ENCODE data around the gene SLIT3. TPM values are rescaled to one million over a fixed set of nuclear protein-coding genes. Genes with fewer than 3 reads are reported as not detected.
A peak's percentile ranks its signal among the peaks of the same experiment; 100 is the strongest.
"Not testable (repeated sequence)": the region's sequence is repeated elsewhere in the genome, so short reads cannot be mapped to it uniquely, and the experiment has no call there.

Gene SLIT3
- total RNA-seq, 1 donor from 2014 or later: not detected

DNA sequence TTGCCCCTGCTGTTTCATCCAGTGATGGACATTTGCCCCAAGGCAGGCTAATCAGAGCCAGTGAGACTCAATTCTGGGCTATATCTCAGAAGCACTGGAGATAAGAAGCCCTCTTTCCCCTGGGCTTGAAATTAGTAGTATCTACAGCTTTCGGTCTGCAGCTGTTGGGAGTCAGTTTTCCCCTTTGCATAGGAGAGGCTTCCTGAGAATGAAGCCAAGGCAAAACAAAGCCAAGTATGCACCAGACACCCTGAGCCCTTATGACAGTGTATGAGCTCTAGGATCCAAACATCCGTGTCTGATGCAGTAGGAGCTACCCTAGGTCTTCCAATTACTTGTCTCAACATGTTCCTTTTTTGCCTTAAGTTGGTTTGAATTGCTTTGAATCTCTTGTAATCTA is 642.5 kb downstream of the SLIT3 start:
- no peak for DNase-seq (ENCODE audit: low read depth in 2 of 2)

DNA sequence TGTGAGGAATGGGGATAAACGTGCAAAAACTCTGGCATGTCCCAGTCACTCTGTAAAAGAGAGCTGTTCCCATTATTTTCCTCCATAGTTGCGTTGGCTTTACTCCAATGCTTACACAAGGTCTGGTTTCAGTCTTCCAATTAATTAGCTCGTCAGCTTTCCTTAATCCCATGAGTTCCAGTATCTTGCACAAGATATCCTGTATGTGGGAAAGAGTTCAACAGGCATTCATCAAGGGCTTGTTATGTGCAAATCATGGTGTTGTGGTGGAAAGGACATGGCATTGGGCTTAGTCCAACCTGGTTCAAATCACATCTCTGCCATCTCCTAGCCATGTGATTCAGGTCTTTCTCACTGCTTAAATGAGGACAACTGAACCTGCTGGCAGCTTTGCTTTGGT is 644.3 kb downstream of the SLIT3 start:
- no peak for DNase-seq (ENCODE audit: low read depth in 2 of 2)

DNA sequence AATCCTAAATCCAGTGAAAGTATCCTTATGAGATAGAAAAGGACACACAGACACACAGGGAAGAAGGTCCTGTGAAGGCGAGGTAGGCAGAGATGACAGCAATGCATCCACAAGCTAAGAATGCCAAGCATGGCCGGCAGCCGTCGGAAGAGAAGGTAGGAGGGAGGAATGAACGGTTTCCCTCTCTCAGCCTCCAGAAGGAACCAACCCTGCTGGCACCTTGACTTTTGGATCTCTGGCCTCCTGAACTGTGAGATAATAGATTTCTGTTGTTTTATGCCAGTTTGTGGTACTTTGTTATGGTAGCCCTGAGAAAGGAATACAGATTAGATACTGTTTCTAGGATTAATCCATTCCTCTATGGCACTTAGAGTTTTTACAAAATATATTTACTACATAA is 645.6 kb downstream of the SLIT3 start:
- DNase-seq (ENCODE audit: low read depth in 2 of 2): no peak

DNA sequence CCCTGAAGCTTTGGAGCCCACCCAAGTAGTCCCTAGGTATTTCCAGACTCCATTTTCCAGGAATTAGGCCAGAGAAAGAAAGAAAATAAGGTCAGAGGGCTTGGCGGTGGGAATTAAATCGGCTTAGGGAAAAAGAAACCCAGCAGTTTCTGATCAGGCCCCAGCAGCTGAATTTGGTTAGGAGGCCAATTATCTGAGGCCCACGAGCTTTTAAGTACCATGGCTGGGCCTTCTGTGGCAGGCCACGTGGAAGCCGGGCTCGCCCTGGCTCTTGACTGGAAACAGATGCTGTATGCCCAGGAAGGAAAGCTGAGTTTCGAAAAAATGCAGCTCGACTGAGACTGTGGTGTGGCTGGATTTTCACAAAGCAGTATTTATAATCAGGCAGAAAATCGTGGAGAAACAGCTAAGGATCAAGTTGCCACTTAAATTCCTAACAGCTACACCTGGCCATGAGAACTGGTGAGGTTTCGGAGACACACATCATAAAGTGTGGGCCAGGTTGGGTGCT is 646.7 kb downstream of the SLIT3 start:
- DNase-seq (ENCODE audit: low read depth in 2 of 2): peak in 1 of 2 donors; percentile 6

DNA sequence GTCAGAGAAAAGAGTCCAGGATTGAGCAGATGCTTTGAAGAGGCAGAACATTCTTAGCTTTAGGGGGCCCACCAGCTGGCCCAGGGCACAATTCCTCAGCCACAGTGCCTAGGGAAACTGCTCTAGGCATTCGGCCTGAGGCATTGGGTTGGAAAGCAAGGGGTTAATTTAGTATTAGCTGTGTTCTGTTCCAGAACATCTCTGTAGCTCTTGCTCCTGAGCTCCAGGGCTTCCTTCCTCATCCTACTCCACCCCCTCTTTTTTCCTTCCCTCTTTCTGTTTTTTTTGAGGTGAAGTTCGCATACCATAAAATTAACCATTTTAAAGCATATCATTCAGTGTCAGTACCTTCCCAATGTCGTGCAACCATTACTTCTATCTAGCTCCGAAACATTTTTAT is 647.3 kb downstream of the SLIT3 start:
- no peak for DNase-seq (ENCODE audit: low read depth in 2 of 2)

DNA sequence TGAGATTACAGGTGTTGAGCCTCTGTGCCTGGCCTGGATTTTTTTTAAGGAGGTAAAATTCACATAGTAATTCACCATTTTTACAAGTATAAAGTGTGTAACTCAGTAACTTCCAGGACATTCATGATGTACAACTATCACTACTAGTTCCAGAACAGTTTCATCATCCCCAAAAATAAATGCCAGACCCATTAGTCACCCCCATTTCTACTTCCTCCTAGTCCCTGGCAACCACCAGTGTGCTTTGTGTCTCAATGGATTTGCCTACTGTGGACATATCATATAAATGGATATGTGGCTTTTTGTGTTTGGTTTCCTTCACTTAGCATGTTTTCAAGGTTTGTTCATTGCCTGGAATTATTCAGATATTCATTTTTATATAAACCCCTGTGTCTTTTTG is 649.3 kb downstream of the SLIT3 start:
- DNase-seq (ENCODE audit: low read depth in 2 of 2): peak; percentile 4 to 14

DNA sequence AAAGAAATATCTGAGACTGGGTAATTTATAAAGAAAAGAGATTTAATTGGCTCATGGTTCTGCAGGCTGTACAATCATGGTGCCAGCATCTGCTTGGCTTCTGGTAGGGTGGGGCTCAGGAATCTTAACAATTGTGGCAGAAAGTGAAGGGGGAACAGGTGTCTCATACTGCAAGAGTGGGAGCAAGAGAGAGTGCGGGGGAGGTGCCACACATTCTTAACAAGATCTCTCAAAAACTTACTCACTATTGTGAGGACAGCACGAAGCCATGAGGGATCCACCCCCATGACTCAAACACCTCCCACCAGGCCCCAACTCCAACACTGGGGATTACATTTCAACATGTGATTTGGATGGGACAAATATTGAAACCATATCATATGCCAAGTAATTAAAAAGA is 651.6 kb downstream of the SLIT3 start:
- DNase-seq (ENCODE audit: low read depth in 2 of 2): no peak

DNA sequence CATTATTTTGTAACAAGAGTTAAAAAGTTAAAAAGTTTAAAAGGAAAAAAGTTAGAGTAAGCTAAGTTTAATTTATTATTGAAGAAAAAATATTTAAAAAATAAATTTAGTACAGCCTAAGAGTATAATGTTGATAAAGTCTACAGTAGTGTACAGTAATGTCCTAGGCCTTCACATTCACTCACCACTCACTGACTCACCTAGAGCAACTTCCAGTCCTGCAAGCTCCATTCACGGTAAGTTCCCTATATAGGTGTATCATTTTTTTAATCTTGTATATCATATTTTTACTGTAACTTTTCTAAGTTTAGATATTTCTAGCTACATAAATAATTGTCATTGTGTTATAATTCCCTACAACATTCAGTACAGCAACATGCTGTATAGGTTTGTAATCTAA is 652.4 kb downstream of the SLIT3 start:
- DNase-seq (ENCODE audit: low read depth in 2 of 2): no peak

DNA sequence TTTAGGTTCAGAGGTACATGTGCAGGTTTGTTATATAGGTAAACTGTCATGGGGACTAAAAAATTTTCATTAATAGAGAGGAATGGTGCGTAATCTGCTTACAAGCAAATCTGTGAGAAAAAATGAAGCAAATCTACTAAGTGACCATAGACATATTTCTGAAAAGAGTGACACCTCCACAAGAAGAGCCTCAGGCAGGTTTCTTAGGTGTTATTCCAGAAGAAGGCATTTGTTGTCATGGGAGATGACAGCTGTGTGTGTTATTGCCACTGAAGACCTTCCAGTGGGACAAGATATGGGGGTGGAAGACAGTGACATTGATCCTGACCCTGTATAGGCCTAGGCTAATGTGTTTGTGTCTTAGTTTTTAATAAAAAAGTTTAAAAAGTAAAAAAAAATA is 652.9 kb downstream of the SLIT3 start:
- no peak for DNase-seq (ENCODE audit: low read depth in 2 of 2)

DNA sequence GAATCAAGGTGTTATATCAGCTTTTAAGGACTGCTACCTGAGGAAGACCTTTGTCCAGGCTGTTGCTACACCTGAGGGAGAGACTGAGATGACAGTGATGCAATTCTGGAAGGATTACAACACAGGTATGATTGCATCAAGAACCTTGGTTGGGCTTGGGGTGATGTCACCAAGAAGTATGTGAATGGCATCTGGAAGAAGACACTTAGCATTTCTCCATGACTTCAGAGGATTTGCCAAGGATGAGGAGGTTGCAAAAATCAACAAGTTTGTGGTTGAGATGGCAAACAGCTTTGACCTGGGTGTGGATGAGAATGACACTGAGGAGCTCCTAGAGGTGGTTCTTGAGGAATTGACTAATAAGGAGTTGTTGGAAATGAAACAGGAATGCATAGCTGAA is 653.9 kb downstream of the SLIT3 start:
- DNase-seq (ENCODE audit: low read depth in 2 of 2): no peak

DNA sequence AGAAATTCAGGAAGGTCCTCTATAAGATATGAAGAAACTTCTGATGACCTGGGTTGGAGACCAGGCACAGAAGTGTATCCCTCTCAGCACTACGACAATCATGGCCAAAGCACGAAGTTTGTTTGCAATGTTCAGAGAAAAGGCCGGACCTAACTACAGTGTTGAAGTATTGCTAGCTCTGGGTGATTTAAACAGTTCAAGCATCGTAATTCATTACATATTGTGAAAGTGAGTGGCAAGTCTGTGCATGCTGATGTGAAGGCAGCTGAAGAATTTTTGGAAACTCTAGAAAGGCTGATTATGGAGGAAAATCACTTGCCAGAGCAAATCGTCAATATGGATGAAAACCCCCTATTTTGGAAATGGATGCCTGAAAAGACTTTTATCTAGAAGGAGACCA is 654.6 kb downstream of the SLIT3 start:
- no peak for DNase-seq (ENCODE audit: low read depth in 2 of 2)

DNA sequence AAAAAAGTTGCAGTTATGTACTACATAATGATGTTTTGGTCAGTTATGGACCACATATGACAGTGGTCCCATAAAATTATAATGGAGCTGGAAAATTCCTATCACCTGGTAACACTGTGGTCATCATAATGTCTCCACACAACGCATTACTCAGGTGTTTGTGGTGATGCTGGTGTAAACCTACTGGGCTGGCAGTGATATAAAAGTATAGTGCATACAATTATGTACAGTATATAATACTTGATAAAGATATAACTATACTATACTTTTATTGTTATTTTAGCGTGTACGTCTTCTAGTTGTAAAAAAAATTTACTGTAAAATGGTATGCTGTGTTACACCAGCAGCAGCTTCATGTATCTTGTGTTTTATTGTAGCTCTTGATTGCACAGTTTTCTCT is 655.7 kb downstream of the SLIT3 start:
- no peak for DNase-seq (ENCODE audit: low read depth in 2 of 2)

DNA sequence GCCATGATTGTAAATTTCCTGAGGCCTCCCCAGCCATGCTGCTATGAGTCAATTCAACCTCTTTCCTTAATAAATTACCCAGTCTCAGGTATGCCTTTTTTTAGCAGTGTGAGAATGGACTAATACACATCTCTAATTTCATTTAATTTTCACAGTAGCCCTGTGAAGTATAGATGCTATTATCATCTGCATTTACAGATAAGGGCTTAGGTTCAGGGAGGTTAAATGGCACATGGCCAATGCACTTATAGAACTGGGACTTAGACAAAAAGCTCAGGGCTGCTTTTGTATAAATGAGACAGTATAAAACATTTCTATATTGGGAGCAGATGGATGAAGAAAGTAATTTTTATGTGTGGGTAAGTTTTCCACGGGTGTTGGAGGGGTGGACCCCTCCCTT is 658.9 kb downstream of the SLIT3 start:
- peak; percentile 9 to 22 for DNase-seq (ENCODE audit: low read depth in 2 of 2)

DNA sequence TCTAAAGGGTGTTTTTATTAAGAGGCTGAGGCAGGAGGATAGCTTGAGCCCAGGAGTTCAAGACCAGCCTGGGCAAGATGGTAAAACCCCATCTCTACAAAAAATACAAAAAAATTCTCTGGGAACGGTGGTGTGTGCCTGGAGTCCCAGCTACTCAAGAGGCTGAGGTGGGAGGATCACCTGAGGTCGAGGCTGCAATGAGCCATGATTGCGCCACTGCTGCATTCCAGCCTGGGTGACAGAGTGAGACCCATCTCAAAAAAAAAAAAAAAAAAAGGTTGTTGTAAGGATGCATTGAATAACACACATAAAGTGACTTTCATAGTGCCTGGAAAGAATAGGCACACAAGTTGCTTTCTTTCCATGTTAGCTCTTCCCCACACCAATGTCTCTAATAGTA is 662.1 kb downstream of the SLIT3 start:
- not testable (repeated sequence) for DNase-seq (ENCODE audit: low read depth in 2 of 2)

DNA sequence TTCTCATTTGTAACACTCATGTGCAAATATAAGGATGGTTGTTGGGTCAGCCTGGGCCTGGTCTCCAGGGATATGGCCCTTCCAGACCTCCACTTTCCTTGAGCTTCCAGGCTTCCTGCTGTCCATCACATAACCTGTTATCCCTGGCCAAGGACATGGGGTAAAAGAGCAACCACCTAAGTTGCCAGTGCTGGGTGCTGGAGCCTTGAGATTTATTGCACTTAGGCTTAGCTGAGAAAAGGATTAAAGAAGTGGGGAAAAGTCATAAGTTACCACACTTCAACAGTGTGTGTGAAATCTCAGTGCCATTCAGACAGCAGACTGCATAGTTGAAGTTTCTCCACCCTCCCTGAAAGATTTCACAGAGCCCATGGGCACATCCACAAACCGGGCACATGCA is 663.1 kb downstream of the SLIT3 start:
- no peak for DNase-seq (ENCODE audit: low read depth in 2 of 2)

DNA sequence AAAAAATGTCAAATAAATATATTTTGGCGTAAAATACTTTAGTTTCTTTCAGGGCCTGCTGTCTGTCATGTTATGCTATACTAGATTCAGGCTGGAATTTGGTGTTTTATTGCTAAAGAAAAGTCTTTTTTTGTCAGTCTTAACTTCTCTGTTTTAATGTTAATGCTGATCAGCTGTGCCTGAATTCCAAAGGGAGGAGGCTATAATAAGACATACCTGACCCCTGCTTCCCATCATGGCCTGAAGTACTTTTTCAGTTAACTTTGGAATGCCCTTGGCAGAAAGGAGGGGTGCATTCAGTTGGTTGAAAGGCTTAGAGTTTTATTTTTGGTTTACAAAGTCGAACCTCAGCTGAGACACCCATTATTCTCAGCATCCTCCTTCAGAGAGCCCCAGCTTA is 663.7 kb downstream of the SLIT3 start:
- DNase-seq (ENCODE audit: low read depth in 2 of 2): no peak

DNA sequence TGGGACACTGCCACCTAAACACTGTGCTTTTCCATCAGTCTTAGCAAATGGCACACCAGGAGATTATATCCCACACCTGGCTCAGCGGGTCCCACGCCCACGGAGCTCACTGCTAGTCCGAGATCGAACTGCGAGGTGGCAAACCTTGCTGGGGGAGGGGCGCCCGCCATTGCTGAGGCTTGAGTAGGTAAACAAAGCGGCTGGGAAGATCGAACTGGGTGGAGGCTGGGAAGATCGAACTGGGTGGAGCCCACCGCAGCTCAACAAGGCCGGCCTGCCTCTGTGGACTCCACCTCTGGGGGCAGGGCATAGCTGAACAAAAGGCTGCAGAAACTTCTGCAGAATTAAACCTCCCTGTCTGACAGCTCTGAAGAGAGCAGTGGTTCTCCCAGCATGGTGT is 670.0 kb downstream of the SLIT3 start:
- not testable (repeated sequence) for DNase-seq (ENCODE audit: low read depth in 2 of 2)

DNA sequence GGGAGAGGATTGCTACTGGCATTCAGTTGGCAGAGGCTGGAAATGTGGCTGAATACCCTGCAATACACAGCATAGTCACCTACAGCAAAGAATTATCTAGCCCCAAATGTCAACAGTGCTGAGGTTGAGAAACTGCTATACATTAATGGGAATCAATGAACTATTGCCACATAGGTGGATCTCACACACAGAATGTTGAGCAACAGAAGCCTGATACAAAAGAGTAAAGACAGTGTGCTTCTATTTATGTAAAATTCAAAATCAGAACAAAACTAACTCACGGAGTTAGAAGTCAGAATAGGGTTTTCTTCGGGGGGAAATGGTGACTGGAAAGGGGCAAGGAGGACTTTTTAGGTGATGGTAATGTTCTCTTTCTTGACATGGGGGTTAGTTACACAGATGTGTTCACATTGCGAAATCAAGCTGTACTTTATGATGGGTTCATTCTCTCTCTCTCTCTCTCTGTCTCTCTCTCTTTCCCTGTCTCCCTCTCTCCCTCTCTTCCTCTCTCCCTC is 676.0 kb downstream of the SLIT3 start:
- DNase-seq (ENCODE audit: low read depth in 2 of 2): no peak

DNA sequence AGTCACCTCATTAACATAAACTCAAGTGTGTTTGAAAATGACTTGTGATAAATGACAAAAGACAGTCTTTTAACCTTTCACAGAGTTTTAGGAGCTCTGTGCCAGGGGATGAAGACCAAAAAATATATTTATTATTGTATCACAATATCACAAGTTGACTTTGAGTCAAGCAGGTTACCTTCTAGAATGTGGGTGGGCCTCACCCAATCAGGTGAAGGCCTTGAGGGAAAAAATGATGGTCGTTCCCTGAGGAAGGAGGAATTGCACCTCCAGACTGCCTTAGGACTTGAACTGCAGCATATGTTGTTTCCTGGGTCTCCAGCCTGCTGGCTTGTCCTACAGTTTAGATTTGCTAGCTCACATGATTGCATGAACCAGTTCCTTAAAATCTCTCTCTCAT is 680.1 kb downstream of the SLIT3 start:
- DNase-seq (ENCODE audit: low read depth in 2 of 2): no peak

DNA sequence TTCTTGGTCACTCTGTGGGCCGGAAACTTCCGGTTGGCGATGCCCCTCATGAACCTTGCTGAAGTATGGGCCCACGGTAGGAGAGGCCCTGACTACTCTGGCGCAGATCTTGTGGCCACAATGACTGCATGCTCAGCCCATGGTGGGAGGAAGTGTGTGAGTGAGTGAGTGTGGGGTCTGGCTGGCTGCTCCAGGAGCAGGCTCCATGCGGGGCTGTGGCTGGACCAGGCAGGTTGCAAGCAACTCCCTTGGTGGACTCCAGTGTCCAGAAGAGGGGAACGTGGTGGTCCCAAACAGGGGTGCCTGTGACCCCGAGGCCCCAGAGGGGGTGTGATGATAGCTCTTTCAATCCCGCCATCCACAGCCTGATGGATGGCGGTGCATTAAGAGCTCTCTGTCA is 686.3 kb downstream of the SLIT3 start:
- DNase-seq (ENCODE audit: low read depth in 2 of 2): no peak

DNA sequence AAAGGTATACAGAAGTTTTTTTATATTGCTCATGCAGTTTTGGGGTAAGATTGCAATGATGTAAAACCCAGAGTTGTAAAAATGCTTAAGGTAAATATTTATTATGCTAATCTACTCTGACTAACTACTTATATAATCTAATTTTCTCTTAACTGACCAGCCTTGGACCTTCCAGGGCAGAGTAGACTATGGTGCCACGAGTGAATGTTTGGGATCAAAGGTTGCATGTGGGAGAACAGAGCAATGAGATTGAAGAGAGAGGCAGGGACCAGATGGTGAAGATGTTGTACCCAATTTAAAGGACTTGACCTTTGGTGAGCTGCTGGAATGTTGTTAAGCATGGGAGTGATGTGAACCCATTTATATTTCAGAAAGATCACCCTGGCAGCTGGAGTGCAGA is 686.9 kb downstream of the SLIT3 start:
- DNase-seq (ENCODE audit: low read depth in 2 of 2): no peak

DNA sequence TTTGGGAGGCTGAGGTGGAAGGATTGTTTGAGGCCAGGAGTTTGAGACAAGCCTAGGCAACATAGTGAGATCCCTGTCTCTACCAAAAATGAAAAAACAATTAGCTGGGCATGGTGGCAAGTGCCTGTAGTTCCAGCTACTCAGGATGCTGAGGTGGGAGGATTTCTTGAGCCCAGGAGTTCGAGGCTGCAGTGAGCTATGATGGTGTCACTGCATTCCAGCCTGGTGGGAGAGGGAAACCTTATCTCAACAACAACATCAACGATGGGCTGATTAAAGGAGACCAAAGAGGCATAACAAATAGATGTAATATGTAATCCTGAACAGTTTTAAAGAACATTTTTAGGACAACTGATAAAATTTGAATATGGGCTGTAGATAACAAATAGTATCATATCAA is 687.5 kb downstream of the SLIT3 start:
- no peak for DNase-seq (ENCODE audit: low read depth in 2 of 2)

DNA sequence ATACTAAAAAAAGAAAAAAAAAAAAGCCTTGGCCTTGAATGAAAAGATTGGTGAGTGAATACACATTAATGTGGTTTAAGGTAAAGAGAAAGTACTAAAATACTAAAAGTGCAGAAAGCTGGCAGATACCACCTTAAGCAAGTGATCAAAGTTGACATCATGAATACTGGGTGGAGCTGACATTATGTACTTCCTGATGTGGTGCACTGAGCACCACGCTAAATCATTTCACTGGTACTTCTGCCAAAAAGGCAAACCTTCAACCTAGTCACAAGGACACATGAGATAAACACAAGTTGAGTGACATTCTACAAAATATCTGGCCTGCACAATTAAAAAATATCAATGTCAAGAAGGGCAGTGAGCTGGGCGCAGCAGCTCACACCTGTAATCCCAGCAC is 687.9 kb downstream of the SLIT3 start:
- DNase-seq (ENCODE audit: low read depth in 2 of 2): no peak

DNA sequence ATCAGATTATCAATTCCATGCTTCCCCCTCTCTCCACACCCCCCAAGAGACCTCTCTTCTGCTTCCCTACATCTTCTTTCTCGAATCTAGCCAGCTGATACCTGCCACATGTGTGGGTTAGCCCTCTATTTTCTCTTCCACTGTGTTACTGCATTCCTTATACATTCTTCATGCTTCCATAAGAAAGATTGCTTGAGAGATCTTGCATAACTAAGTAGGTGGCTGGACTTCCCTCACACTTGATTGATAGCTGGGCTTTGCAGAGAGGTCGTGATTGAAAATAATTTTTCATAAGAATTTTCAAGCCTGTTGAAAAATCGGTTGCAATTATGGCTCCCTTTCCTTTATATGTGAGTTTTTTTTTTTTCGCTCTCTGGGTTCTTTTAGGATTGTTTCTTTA is 688.8 kb downstream of the SLIT3 start:
- no peak for DNase-seq (ENCODE audit: low read depth in 2 of 2)
